Measurements from ENCODE around the gene VARS1.

The VARS1 gene

GRCh38 chr6:31836474-31837368 is 41.2 kb upstream of the VARS1 start:
- H3K4me3 ChIP-seq (ENCODE audit: control insufficient read depth, low read depth, low read length), result peak overlapping the region; percentile 92
- TF ChIP-seq CTCF (conservative IDR thresholded peaks at IDR 0.05; ENCODE audit: control insufficient read depth, insufficient read depth, low read depth, low read length), result peak; percentile 6
- DNase-seq (ENCODE audit: low read depth), result peak; percentile 67

GRCh38 chr6:31836047-31836473 is 40.5 kb upstream of the VARS1 start:
- no peak for TF ChIP-seq CTCF (conservative IDR thresholded peaks at IDR 0.05; ENCODE audit: control insufficient read depth, insufficient read depth, low read depth, low read length)
- peak overlapping the region; percentile 92 for H3K4me3 ChIP-seq (ENCODE audit: control insufficient read depth, low read depth, low read length)
- no peak for DNase-seq (ENCODE audit: low read depth)

- H3K4me3 ChIP-seq (ENCODE audit: control insufficient read depth, low read depth, low read length), result peak overlapping the region; percentile 92
- peak; percentile 88 for DNase-seq (ENCODE audit: low read depth)
- TF ChIP-seq CTCF (conservative IDR thresholded peaks at IDR 0.05; ENCODE audit: control insufficient read depth, insufficient read depth, low read depth, low read length), result no peak
Observed at GRCh38 chr6:31834367-31835250, 39.1 kb upstream of the VARS1 start.

GRCh38 chr6:31831350-31832215 is 36.0 kb upstream of the VARS1 start:
- TF ChIP-seq CTCF (conservative IDR thresholded peaks at IDR 0.05; ENCODE audit: control insufficient read depth, insufficient read depth, low read depth, low read length), result no peak
- no peak overlapping the region for H3K4me3 ChIP-seq (ENCODE audit: control insufficient read depth, low read depth, low read length)
- no peak for DNase-seq (ENCODE audit: low read depth)

- no peak for DNase-seq (ENCODE audit: low read depth)
- no peak for TF ChIP-seq CTCF (conservative IDR thresholded peaks at IDR 0.05; ENCODE audit: control insufficient read depth, insufficient read depth, low read depth, low read length)
- H3K4me3 ChIP-seq (ENCODE audit: control insufficient read depth, low read depth, low read length), result peak overlapping the region; percentile 90
Observed at GRCh38 chr6:31830886-31831335, 35.4 kb upstream of the VARS1 start.

All from fibroblast of mammary gland (primary cell).